Measurements from ENCODE around the gene CTSE. TPM values are rescaled to one million over a fixed set of nuclear protein-coding genes. Genes with fewer than 3 reads are reported as not detected.

The CTSE gene
- total RNA-seq, 1 donor from 2014 or later, result 105 TPM

DNA sequence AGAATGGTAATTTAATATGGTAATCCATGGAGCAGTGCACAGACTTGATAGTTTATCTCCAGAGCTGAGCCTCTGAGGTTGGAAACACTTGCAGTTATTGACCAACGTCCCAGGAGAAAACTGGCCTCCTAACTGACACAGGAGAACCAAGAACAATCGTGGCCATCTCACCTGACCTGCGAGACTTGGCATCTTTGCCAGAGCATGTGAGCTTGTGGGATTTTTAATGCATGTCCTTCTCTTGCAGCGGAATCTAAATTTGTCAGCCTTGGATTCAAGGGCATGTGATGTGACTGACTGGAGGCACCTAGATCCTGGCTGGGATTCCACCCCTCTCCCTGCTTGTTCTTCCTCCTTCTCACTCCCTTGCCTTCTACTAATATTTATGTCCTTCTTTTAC is 52.6 kb downstream of the CTSE start:
- DNase-seq (ENCODE audit: low spot score), result no peak

DNA sequence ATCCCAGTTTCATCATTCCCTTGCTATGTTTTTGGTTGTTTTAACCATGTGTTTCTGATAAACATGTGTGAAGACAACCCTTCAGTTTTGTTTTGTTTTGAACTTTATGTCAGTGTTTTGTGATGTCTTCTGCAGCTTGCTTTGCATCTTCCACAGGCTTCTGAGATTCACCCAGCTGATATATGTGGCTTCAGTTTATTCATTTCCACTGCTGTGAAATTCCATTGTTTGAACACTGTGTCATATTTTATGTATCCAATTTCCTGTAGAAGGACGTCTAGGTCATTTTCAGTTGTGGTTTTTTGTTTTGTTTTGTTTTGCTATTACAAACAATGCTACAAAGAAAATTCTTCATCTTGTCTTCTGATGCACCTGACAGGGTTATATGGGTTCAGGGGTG is 53.2 kb downstream of the CTSE start:
- no peak for DNase-seq (ENCODE audit: low spot score)

DNA sequence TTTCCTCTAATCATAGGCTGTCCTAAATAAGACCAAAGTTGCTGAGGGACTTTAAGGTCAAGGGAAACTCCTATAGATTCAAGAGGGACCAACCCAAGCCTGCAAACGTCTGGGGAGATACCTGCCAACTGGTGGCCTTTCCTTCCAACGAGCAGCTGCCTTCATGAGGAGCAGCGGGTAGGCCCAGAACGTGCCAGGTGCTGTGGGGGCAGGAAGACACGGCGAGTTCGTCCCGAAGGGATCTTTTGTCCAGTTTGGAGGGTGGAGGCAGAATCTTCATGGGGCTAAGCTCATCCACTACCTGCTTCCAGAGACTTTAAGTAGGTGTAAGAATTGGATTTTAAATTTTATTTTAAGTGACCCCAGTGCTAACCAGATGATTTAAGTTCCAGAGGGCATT is 54.5 kb downstream of the CTSE start:
- no peak for DNase-seq (ENCODE audit: low spot score)

DNA sequence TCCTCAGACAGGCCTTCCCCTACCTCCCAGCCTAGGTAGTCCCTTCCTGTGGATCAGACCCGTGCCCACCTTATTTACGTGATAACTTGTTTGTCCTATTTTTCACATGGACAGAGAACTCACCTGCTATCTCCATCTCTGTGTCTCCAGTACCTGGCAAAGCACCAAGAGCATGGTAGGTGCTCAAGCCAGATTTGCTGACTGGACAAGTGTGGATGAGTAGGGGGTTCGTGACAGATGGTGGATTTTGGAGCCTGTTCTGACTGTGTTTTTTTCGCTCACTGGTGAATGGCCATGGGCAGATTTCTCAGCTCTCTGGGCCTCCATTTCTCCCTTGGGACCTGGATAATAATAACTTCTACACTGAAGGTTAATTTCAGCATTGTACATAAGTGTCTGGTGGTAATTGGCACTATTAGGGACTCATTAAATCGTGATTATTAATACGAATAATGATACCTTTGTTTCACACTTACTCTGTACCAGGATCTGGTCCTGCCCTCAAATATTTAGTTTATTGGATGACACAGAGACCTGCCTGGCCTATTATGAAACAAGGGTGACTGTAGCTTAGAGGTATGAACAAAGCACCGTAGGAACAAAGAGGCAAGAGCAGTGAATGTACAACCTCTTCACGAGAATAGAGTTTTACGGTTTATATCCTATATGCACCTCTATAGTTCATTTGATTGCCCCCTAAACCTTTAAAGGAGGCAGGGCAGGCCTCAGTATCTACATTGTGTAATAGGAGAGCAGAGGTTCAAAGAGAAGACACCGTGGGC is 56.0 kb downstream of the CTSE start:
- DNase-seq (ENCODE audit: low spot score), result no peak

DNA sequence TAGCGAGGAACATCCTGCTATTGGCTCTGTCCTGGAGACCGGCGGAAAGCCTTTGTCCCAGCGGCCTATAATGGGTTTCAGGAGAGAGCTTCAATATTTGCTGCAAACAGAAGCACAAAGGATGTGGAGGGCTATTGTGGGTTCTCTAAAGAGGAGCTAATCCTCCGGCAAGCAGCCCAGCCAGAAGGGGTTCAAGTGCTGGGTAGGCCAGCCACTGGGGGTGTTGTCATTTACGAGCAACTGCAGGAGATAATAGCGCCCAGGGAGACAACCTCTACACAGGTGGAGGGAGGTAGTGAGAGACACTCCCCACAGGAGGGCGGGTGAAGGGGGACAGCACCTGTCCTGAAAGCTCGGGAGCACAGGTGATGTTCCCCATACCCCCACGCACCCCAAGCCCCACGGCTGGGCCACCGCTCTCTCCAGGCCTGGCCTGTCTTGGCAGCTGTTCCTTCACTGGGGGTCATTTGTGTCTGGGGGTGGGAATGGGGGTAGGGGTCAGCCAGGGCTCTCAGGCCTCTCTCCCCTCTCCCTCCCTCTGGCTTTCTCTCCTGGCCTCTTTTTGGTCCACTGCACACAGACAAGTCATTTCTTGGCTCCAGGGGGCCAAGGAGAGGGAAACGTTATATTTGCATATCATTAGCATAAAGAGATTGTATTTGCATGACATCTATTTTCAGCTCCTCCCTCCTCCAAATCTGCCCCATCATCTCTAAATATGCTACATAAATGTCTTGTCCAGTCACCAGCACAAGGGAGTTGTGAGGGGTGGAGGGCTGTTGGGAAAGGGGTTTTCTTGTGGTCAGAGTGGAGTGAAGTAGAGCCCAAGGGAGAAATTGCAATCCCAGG is 58.4 kb downstream of the CTSE start:
- no peak for DNase-seq (ENCODE audit: low spot score)

DNA sequence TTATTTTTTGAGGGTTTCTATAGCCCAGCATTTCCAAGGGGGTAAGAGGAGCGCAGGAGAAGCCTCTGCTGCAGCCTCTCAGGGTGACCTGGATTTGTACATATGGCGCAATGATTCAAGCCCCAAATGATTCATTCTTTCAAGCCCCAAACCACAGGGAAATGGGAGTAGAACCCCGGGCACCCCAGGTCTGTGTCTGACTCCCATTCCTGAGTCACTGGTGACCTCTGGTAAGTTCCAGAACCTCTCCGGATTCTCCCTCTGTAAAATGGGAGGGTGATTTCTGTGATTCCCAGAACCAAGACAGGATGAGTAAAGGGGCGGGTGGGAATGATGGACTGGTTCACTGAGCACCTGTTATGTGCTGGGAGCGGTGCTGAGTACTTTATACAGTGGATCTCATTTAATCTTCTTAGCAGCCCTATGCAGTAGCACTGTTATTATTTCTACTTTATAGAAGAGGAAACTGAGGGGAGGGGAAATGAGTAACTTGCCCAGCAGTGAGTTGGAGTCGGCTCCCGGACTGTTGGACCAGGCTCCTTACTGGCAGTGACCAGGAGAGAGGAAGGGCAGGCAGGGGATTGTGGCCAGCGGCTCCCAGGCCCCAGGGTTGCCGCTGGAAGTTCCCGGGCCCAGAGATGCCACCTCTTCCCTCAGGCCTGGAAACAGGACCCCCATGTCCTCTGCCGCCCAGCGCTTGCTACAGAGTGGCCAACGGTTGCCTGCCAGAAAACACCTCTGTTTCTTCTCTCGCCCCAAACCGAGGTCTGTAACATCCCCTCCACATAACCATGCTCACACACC is 60.1 kb downstream of the CTSE start:
- no peak for DNase-seq (ENCODE audit: low spot score)

DNA sequence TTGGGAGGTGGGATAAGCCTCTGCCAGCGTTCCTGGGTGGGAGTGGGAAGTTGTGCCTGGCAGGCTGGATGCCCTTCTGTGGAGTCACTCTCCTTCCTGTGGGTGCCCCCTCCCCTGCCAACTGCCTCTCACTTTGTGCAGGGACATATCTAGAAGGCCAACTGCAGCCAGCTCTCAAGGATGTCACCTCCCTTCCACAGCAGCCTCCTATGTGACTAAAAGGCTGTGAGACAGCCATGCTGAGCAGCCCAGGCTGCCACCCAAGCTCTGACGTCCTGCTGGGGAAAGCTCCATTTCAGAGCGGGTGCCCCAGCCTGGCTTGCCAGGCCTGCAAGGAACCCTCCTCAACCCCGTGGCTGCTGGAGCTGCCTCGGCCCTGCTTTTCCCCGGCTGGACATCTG is 60.9 kb downstream of the CTSE start:
- DNase-seq (ENCODE audit: low spot score), result no peak

DNA sequence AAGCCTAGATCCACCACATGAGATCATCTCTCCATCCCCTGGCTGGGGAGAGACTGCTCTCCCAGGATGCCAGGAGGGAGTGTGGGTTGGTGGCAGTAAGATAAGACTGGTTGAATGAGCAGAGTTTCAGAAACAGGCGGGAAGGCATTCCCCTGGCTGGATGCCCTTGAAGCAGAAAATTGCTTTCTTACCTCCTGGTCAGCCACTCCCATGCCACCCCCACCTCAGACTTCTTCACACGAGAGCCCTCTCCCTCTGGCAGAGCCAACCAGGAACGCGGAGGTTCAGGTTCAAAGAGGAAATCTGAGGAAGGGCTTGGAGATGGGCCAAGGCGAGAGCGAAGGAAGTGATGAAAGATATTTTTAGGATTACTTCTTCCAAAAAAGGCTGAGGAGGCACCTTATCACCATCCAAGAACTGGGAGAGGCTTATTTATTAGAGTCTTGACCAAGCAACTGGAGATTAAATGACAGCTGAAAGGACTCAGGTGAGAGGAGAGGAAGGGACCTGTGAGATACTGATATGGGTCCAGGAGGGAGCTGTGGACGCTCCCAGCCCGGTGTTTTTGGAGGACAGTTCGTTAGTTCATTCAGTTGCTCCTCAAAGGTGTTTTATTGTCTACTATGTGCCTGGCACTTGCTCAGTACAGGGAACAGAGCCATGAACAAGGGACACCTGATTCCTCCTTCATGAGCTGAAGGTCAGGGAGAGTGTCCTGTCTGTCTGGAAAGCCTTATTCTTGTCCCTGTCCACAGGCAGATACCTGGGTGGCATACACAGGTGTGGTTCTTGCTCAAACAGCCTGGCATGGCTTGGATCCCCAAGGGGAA is 61.5 kb downstream of the CTSE start:
- DNase-seq (ENCODE audit: low spot score), result no peak

DNA sequence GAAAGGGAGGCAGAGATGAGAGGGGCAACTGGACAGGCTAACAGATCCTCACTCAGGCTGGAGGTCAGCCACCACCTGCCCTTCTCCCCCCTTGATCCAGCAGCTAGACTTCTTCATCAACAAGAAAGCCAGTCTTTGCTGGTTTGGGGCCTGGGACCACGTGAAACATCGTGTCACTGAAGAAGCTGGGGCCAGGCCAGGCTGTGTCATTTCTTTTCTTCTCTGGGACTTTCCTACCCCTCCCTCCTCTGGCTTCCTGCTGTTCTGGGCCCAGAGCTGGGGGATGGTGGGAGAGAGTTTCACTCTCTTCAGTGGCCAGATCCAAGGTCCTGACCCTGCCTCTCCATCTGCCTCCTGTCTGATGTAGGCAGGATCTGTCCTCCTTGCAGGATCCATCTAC is 62.3 kb downstream of the CTSE start:
- no peak for DNase-seq (ENCODE audit: low spot score)

DNA sequence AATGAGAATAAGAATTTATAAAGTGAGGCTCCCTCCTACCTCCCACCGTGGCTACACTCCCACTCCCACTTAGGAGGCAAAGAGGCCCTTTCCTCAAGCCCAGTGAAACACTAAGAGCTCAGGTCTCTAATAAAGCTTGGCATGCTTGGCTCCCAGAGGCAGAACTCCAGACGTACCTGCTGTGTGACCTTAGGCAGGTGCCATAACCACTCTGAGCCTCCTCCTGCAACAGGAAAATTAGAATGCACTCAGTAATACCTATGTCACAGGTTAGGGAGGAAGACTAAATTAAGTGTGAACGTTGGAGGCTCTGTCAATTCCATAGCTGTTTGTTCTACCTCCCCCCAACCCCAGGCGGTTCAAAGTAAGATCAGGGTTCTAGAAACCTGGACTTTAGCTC is 63.9 kb downstream of the CTSE start:
- no peak for DNase-seq (ENCODE audit: low spot score)

Other genes starting within 250 kb of the CTSE start
- 30.1 TPM for gene RAB29, start 248.4 kb downstream of the CTSE start, total RNA-seq
- gene SLC41A1, start 210.7 kb downstream of the CTSE start, total RNA-seq, result 40.5 TPM
- 0.26 TPM for gene PM20D1, start 173.8 kb downstream of the CTSE start, total RNA-seq
- 1.3 TPM for gene SLC26A9, start 80.4 kb downstream of the CTSE start, total RNA-seq
- 18.7 TPM for gene RAB7B, start 20.5 kb downstream of the CTSE start, total RNA-seq
- gene RHEX, start 29.3 kb upstream of the CTSE start, total RNA-seq, result 11.3 TPM
- 0.40 TPM for gene AVPR1B, start 93.5 kb upstream of the CTSE start, total RNA-seq
- gene FAM72A, start 178.9 kb upstream of the CTSE start, total RNA-seq, result 2.0 TPM
- gene SRGAP2, start 179.6 kb upstream of the CTSE start, total RNA-seq, result 49.2 TPM